HG02973 (cell line): ENCODE results near the gene HS2ST1.
"Not testable (repeated sequence)": the region's sequence is repeated elsewhere in the genome, so short reads cannot be mapped to it uniquely, and the experiment has no call there.

Source experiments
- ATAC-seq: cut with Tn5 transposase; IDR thresholded peaks from one replicate; pipeline ENCODE4 v1.9.1; 2021; ENCODE audit warnings: moderate library complexity; ENCODE audit not compliant: unreplicated experiment

HS2ST1 gene

DNA sequence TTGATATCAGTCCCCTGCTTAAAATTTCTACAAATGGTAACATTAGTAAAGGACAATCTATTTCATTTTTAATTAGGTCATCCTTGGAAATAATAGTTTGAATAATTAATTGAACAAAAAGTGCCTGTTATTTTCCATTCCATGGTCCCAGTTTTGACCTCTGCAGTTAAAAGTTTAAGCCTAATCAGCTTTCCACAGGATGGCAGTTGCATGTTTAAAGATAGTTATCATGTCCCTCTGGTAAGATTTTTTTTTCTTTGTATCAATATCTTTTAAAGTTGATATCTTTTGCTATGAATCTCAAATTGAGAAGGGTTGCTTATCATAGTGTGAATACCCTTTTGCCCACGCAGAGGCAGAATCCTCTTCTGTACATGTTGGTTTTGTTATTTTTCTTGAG, 90.4 kb downstream of the HS2ST1 start:
- no peak for ATAC-seq

DNA sequence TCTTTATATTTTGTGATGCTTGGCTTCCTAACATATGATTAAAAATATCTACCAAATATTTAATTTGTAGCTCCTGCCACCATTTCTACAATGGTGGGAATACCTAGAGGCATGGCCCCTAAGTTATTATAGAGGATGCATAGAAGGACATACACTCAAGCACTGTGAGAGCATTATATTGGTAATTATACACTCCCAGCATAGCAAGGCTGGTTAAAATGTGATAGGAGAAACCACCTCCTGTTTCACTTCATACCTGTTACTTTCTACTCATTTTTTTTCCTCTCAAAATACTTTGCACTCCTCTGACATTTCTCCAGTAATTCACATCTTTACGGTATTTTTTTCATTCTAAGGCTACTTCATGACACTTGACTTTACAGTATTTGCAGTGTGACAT, 92.9 kb downstream of the HS2ST1 start:
- no peak for ATAC-seq

DNA sequence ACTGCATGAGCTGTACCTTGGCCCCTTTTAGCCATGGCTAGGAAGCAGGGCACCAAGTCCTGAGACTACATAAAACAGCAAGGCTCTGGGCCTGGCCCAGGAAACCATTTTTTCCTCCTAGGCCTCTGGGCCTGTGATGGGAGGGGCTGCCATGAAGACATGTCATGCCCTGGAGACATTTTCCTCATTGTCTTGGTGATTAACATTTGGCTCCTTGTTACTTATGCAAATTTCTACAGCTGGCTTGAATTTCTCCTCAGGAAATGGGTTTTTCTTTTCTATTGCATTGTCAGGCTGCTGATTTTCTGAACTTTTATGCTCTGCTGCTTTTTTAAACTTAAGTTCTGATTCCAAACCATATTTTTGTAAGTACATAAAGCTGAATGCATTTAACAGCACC, 99.0 kb downstream of the HS2ST1 start:
- not testable (repeated sequence) for ATAC-seq

DNA sequence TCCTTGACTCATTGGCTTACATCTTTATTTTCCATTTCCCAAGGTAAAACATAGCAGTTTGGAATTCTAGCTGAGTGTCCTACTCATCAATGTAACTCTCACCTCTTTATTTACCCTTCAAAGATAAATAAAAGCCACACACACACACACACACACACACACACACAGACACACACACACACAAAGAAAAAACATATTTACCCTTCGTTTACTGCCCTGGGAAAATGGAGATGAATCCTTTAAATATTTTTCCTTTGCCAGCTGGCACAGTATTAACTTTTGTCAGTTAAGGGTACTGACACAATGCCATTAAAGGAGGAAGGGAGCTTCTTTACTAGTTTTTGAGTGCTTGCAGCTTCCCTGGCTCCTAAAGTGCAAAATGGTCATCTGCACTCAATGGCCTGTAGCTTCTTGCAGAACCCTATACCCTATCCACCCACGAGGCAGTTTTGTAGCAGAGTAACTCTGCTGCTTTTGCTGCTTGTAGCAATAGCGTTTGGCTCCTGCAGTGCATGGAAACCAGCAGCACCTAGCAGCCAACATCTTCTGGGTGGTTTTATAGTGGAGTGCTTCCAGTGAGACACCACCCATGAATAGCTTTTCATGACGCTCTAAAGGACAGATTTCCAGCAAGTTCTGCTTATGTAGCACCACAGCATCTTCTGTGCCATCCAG, 103.7 kb downstream of the HS2ST1 start:
- ATAC-seq: no peak

DNA sequence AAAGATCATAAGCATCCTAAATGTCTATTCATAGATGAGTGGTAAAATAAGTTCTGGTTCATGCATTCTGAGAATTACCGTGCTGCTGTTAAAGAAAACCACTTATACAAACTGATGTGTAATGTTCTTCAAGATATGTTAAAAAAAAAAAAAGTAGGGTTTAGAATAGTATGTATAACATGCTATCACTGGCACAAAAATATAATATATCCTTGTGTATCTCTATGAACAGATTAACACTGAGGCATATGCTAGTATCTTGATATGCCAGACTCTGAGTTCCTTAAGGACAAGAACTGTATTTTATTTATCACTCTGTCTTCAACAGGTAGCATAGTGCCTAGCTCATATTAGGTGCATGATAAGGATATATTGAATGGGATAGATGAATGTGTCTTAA, 108.9 kb downstream of the HS2ST1 start:
- ATAC-seq: no peak

DNA sequence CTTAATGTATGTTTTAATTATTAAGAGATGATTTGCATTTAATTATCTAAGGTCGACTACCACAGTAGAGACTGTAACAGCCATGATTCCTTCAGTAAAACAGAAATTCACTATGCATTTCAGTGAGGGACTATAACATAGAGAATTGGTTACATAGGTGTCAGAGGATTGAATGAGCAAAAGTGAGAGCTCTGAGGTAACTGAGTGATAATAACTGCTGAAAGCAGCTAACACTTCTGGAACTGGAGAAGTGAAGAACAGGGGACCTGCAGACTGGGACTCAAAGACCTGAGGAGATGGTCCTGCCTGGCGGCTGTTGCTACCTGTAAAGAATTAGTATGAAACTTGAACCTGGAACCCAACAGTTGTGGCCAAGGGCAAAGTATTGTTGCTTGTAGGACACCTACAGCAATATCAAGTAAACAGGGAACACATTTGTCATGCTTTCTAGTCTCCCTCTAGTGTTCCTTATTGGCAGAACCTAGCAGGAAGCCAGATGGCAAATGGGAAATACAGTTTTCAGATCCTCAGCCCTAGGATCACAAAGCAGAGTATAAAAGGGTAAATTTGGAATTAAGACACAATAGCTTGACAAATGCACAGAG, 110.6 kb downstream of the HS2ST1 start:
- ATAC-seq: peak; percentile 80

DNA sequence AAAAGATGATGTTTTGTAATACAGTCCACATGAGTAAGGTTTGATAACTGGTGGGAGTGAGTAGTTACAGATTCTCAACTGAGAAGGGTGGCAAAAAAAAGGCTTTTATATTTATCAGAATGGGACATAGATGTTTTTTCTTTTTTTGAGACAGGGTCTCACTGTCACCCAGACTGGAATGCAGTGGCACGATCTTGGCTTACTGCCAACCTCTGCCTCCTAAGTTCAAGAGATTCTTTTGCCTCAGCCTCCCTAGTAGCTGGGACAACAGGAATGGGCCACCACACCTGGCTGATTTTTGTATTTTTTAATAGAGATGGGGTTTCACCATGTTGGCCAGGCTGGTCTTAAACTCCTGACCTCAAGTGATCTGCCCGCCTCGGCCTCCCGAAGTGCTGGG, 113.1 kb downstream of the HS2ST1 start:
- ATAC-seq: not testable (repeated sequence)

DNA sequence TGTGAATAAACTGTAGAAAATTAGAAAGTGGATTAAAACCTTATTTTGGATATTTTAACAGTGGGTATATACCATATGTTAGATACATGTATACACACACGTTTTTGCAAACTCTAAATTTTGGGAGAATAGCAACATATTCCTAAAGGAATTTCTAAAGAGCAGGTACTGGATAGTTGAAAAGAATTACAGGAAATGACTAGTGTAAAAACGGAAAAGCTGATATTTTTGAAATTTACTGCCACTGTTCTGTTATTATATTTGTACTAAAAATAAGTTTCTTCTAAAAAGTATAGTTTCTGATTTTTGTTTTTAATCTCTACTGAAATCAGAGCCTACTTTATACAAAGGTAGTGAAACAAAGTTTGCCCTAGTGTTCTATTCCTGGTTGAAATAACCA, 114.1 kb downstream of the HS2ST1 start:
- no peak for ATAC-seq

DNA sequence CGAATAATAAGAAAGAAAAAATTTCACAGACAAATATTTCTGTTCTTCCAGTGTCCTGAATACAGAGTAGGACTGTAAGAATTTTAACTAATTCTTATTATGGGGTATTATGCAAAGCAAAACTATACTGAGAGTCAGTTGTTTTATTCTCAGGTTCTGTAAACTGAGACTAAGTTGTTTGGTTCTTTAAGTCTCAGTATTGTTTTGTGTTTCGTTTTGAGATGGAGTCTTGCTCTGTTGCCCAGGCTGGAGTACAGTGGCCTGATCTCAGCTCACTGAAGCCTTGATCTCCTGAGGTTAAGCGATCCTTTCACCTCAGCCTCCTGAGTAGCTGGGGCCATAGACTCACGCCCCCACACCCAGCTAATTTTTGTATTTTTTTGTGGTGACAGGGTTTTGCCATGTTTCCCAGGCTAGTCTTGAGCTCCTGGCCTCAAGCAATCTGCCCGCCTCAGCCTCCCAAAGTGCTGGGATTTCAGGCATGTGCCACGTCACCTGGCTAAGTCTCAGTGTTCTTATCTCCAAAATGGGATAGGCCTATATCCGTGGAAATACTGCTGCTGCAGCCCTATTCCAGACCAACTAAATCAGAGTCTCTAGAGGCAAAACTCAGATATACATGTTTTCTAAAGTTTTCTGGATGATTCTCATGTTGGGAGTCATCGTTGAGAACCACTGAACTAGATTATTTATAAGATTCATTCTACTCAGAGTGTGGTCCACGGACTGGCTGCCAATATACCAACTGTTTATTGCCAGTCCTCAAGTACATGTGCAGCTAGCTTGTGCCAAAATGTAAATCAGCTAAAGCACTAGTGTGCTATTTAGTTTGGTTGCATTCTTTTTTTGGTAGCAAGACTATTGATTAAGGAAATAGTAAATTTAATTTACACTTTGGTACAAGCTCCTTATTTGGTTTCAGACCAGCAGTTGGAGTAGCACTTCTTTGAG, 116.6 kb downstream of the HS2ST1 start:
- peak; percentile 93 for ATAC-seq

DNA sequence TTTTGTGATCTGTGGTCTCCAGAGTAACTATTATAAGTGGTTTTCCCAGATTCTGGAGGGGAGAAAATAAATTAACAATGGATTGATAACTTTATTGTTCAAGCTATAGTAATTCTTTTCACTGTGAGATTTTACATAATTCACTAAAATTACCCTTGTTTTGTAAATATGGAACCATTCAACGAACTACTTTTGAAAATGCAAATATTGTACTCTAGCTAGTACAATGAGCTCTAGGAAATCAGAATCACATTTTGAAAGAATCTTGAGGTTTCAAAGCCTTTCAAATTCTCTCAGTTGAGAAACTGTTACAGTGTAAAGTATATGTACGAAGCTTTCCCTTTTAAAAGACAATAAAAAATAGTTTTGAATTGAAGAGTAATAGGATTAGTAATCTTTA, 119.9 kb downstream of the HS2ST1 start:
- ATAC-seq: no peak

DNA sequence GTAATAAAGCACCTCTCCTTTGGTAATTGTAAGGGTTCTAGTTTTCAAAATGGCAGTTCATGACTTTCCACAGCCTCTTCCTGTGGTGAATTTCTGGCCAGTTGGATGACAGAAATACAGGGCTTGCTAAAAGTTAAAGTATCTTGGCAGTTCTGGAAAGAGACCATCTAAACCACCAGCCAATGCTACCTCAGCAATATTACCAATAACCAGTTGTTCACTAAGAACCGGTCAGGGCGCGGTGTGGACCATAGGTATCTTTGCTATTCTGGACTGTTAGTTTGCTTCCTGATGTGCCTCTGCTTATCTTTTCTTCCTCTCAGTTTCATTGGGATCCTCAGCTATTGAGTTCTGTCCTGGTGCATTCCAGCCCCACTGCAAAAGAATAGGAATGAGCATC, 124.7 kb downstream of the HS2ST1 start:
- ATAC-seq: no peak

DNA sequence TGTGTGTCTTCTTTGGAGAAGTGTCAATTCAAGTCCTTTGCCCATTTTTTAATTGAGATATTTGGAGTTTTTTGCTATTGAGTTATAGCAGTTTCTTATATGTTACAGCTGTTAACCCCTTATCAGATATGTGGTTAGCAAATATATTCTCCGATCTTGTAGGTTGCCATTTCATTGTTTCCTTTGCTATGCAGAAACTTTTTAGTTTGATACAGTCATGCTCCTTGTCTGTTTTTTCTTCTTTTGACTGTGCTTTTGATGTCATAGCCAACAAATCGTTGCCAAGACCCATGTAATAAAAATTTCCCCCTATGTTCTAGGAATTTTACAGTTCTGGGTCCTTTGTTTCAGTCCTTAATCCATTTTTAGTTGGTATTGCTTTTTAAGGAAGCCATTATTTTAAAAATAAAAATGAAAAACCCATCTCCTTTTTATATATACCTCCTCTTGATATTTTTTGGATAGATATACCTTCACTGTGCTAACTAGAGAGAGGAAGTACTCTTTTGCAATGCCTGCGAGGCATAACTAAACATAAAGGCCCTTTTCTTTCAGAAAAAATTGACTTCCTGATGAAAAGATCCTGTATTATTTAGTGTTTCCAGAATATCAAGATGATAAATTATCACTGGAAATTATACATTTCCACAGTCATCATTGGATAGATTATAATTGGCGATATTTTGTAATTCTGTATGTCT, 127.8 kb downstream of the HS2ST1 start:
- ATAC-seq: no peak

DNA sequence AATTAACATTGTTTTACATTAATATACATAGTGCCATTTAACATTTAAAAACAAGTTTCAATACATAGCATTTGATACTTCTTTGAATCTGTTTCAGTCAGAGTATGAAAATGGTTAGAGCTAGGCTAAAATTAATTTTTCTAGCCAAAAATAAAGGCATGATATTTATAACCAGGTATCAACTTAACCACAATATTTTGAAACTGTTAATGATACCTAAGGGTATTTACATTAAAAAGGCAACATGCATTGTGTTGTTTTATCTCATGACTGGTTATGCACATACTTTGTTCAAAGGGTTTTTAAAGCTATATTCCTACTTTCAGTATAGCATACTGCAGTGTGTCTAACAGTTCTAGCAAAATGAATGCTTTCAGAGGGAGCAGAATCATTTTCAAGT, 130.0 kb downstream of the HS2ST1 start:
- peak; percentile 29 for ATAC-seq

DNA sequence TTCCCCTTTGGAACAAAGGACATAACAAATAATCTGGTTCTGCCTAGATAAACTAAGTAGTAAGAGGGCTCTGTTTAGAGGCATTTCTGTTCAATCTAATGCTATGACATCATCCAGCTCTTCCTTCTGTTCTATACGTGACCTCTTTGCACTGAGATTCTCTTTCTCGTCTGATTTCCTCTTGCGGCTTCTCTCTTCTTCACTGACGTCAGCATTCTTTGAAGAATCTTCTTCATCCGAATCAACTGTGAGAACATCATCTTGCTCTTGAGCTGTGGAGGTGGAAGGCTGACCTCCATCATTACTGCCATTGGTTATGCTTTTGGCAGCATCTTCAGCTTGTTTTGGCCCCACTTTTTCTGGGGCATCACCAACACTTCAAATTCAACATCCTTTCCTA, 130.4 kb downstream of the HS2ST1 start:
- ATAC-seq: peak; percentile 57

DNA sequence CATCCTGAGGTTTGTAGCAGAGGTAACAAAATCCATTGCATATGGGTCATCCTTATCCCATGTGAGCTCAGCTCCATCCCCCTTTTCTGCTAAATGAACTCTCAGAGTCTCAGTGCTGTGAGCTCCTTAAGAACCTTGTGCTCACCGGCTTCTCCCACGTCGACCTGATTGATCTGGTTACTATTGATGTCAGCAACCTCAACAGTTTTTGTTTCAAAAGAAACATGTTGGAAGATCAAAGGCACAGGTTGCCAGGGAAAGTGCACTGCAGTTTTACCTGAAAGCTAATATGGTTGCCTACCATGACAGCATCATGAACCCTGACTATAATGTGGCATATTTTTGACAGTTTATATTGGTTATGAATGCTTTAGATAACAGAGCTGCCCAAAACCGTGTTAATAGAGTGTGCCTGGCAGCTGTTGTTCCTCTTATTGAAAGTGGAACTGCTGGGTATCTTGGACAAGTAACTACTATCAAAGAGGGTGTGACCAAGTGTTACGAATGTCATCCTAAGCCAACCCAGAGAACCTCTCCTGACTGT, 131.4 kb downstream of the HS2ST1 start:
- peak; percentile 53 for ATAC-seq

DNA sequence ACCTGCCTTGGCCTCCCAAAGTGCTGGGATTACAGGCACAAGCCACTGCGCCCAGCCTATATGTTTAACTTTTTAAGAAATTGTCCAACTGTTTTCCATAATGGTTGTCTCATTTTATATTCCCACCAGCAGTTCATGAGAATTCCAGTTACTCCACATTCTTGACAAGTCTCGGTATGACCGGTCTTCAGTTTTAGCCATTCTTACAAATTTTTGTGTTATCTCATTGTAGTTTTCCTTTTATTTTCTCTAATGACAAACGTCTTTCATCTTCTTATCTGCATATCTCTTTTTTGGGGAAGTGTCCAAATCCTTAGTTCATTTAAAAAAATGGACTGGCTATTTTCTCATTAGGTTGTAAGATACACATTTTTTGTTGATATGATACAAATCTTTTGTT, 132.5 kb downstream of the HS2ST1 start:
- ATAC-seq: no peak

DNA sequence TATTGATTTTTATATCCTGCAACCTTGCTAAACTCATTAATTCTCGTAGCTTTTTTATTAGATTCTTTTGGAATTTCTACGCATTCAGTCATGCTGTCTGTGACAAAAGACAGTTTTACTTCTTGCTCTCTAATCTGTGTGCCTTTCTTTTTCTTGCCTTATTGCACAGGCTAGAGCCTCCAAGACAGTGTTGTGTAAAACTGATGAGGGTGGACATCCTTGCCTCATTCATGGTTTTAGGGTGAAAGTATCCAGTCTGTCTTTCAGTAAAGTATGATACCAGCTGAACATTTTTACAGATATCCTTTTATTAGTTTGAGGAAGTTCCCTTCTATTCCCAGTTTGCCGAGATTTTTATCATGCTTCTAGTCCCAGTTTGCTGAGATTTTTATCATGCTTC, 133.8 kb downstream of the HS2ST1 start:
- no peak for ATAC-seq

DNA sequence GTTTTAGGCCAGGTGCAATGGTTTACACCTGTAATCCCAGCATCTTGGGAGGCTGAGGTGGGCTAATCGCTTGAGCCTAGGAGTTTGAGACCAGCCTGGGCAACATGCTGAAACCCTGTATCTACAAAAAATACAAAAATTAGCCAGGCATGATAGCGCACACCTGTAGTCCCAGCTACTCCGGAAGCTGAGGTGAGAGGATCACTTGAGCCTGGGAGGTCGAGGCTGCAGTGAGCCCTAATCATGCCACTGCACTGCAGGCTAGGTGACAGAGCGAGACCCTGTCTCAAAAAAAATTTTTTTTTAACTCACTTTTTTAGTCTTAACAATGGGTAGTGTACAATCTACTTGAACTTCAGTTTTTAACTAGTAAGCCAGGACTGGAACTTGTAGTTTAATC, 137.5 kb downstream of the HS2ST1 start:
- ATAC-seq: no peak

DNA sequence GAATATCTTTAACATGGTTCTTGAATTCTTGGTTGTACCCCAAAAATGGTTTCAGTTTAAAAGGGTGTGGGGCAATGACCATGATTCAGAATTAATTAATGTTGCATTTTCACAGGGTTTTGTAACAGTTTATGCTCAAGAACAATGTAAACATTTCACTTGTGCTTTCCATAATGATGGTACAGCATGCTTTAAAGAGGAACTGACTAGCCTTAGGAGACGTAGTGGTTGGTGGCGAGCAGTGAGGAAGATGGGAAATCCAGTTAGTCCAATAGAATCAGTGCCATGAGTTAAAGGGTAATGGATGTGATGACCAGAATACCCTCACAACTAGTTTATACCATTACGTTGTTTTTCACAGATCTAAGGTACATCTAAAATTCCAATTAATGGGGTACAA, 138.0 kb downstream of the HS2ST1 start:
- ATAC-seq: no peak

DNA sequence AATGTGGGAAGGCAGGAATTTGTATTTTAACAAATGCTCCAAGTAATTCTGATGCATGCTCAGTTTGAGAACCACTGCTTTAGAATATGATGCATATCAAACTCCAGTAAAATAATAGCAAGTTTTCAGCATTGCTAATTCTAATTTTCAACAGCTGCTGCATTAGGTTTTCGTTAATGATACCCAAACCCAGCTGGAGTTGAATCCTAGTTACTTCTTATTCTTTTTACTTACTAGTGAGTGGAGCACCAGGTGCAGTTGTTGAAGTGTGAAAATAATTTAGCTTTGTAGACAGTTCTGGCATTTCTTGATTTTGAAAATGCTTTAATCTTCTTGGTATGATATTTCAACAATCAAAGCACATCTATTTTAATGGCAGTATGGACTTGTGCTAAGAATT, 138.5 kb downstream of the HS2ST1 start:
- ATAC-seq: no peak

DNA sequence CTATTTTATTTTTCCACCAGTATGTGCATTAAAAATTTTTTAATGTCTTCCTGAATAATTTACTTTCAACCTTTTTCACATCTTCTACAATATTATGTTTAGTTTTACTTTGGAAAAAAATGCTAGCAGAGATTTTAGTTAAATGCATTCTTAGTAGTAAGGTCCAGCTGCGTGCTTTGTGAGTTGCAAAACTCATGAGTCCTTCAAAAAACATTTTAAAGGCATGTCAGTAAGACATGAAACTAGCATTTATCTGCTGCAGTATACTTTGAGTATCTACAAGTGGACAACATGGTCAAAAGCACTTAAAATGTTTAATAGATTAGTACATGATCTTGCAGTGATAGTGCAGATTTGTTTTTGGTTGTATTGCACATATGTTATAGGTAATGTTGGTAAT, 139.0 kb downstream of the HS2ST1 start:
- ATAC-seq: no peak
